KMS-11 (cell line): ENCODE data around the gene XIRP1.

Experiments
- H2AFZ ChIP-seq: fragments of 200-600 bp; sonication (generic); 2 replicates; pipeline ENCODE4 v1.6.1; 2016; ENCODE audit warnings: antibody characterized with exemption, mixed run types, low read depth
- H3K27ac ChIP-seq: fragments of 200-600 bp; sonication (generic); 2 replicates; pipeline ENCODE4 v1.6.1; 2016; ENCODE audit warnings: mild to moderate bottlenecking, mixed run types
- H3K27me3 ChIP-seq: fragments of 200-600 bp; sonication (generic); 2 replicates; pipeline ENCODE4 v1.6.1; 2017; ENCODE audit warnings: mild to moderate bottlenecking, low read depth, mixed run types, moderate library complexity; ENCODE audit not compliant: insufficient read depth
- H3K36me3 ChIP-seq: fragments of 200-600 bp; sonication (generic); 2 replicates; pipeline ENCODE4 v1.6.1; 2017; ENCODE audit warnings: mild to moderate bottlenecking, mixed run types; ENCODE audit not compliant: insufficient read depth
- H3K4me1 ChIP-seq: fragments of 200-600 bp; sonication (generic); 2 replicates; pipeline ENCODE4 v1.6.1; 2016; ENCODE audit warnings: mild to moderate bottlenecking, low read depth, mixed run types; ENCODE audit not compliant: poor library complexity, severe bottlenecking
- H3K4me2 ChIP-seq: fragments of 200-600 bp; sonication (generic); 2 replicates; pipeline ENCODE4 v1.7.0; 2016; ENCODE audit warnings: mild to moderate bottlenecking, mixed run types
- H3K4me3 ChIP-seq: fragments of 200-600 bp; sonication (generic); IDR thresholded peaks from 2 replicates; pipeline ENCODE4 v1.6.1; 2017; ENCODE audit warnings: low read depth, low read length, mixed read lengths; ENCODE audit not compliant: insufficient read depth
- H3K79me2 ChIP-seq: fragments of 200-600 bp; sonication (generic); 2 replicates; pipeline ENCODE4 v1.6.1; 2016; ENCODE audit warnings: low read depth, mixed run types; ENCODE audit not compliant: insufficient read depth
- H3K9ac ChIP-seq: fragments of 200-600 bp; sonication (generic); 2 replicates; pipeline ENCODE4 v1.6.1; 2016; ENCODE audit warnings: mild to moderate bottlenecking, mixed run types
- H4K20me1 ChIP-seq: fragments of 200-600 bp; sonication (generic); 2 replicates; pipeline ENCODE4 v1.6.1; 2016; ENCODE audit warnings: mild to moderate bottlenecking, mixed run types; ENCODE audit not compliant: insufficient read depth
- CTCF ChIP-seq: fragments of 200-600 bp; sonication (generic); conservative IDR thresholded peaks from 2 replicates; pipeline ENCODE4 v1.6.1; 2017; ENCODE audit warnings: low read depth, mild to moderate bottlenecking, antibody characterized with exemption, low read length, moderate library complexity, mixed read lengths

The XIRP1 gene

GRCh38 chr3:39144095-39144747, 48.2 kb downstream of the XIRP1 start:
- Histone ChIP-seq H3K79me2 (no peaks in the 10 kb centered on the region), H3K27me3 (no peaks in the 10 kb centered on the region)

GRCh38 chr3:39143051-39143885, 49.1 kb downstream of the XIRP1 start:
- Histone ChIP-seq H3K36me3 (no peaks in the 10 kb centered on the region), H2AFZ (no peak overlapping the region), H3K79me2 (no peaks in the 10 kb centered on the region), H3K4me1 (peaks cover 10% of the 10 kb centered on the region), H3K4me3 (no peak overlapping the region), H3K4me2 (no peak overlapping the region), H3K27me3 (no peaks in the 10 kb centered on the region), H4K20me1 (no peaks in the 10 kb centered on the region), H3K9ac (no peak overlapping the region), H3K27ac (no peak overlapping the region)
- no peak for TF ChIP-seq CTCF

More at GRCh38 chr3:39144095-39144747, 48.2 kb downstream of the XIRP1 start:
- Histone ChIP-seq H3K9ac (no peak overlapping the region), H3K4me1 (peaks cover 19% of the 10 kb centered on the region), H3K27ac (no peak overlapping the region), H4K20me1 (no peaks in the 10 kb centered on the region), H2AFZ (no peak overlapping the region), H3K4me2 (no peak overlapping the region), H3K4me3 (no peak overlapping the region), H3K36me3 (no peaks in the 10 kb centered on the region)
- TF ChIP-seq CTCF: no peak

- Histone ChIP-seq H3K79me2 (no peaks in the 10 kb centered on the region), H3K9ac (no peak overlapping the region), H3K4me1 (no peaks in the 10 kb centered on the region), H4K20me1 (no peaks in the 10 kb centered on the region), H3K36me3 (no peaks in the 10 kb centered on the region), H2AFZ (no peak overlapping the region), H3K4me2 (no peak overlapping the region), H3K4me3 (no peak overlapping the region), H3K27me3 (no peaks in the 10 kb centered on the region), H3K27ac (no peak overlapping the region)
- no peak for TF ChIP-seq CTCF
These were observed 50.3 kb downstream of the XIRP1 start for GRCh38 chr3:39142067-39142466.

- Histone ChIP-seq H4K20me1 (no peaks in the 10 kb centered on the region), H3K79me2 (no peaks in the 10 kb centered on the region), H3K4me2 (no peak overlapping the region), H3K27me3 (no peaks in the 10 kb centered on the region), H3K9ac (no peak overlapping the region), H3K27ac (no peak overlapping the region), H3K36me3 (no peaks in the 10 kb centered on the region), H3K4me3 (no peak overlapping the region), H3K4me1 (no peaks in the 10 kb centered on the region), H2AFZ (no peak overlapping the region)
- no peak for TF ChIP-seq CTCF
These were observed 51.0 kb downstream of the XIRP1 start for GRCh38 chr3:39141171-39141995.
